Stimulated activated CD4-positive, alpha-beta T cell treated with anti-CD3 and anti-CD28 coated beads, Interleukin-4, amount 100 ng/mL, for 1 hour (primary cell): ENCODE measurements around the gene ABI3.
"Not testable (repeated sequence)": the region's sequence is repeated elsewhere in the genome, so short reads cannot be mapped to it uniquely, and the experiment has no call there.

Experiments
- DNase-seq: peaks from one replicate; pipeline ENCODE4 v3.0.0-alpha.2; 2020

Gene ABI3

GRCh38 chr17:49210158-49211029 is at the start of gene ABI3, which contains the start of gene GNGT2:
Gene ABI3, plus strand, starts transcription at chr17:49210707. Its CDS starts 18 bp downstream, at chr17:49210725.
Gene GNGT2, minus strand, starts transcription at chr17:49210574. Its CDS starts 3,152 bp downstream, at chr17:49207422.
- DNase-seq: peak; percentile 61

GRCh38 chr17:49162866-49163265 is 47.6 kb upstream of the ABI3 start:
- DNase-seq: no peak

- DNase-seq: no peak
These were observed 45.4 kb upstream of the ABI3 start for GRCh38 chr17:49165143-49165542.

GRCh38 chr17:49168706-49169105 is 41.8 kb upstream of the ABI3 start:
- no peak for DNase-seq

GRCh38 chr17:49170216-49170615 is 40.3 kb upstream of the ABI3 start:
- DNase-seq: no peak

GRCh38 chr17:49170711-49171110 is 39.8 kb upstream of the ABI3 start:
- DNase-seq: not testable (repeated sequence)

- not testable (repeated sequence) for DNase-seq
These were observed 34.5 kb upstream of the ABI3 start for GRCh38 chr17:49175978-49176377.

GRCh38 chr17:49180303-49180702 is 30.2 kb upstream of the ABI3 start:
- peak; percentile 67 for DNase-seq

- no peak for DNase-seq
These were observed 29.4 kb upstream of the ABI3 start for GRCh38 chr17:49180998-49181635.

GRCh38 chr17:49183341-49183740 is 27.2 kb upstream of the ABI3 start:
- no peak for DNase-seq

GRCh38 chr17:49183801-49184200 is 26.7 kb upstream of the ABI3 start:
- DNase-seq: no peak

- DNase-seq: not testable (repeated sequence)
These were observed 26.0 kb upstream of the ABI3 start for GRCh38 chr17:49184522-49184921.

GRCh38 chr17:49185381-49185780 is 25.1 kb upstream of the ABI3 start:
- not testable (repeated sequence) for DNase-seq

GRCh38 chr17:49187301-49187700 is 23.2 kb upstream of the ABI3 start:
- DNase-seq: no peak

GRCh38 chr17:49190932-49191331 is 19.6 kb upstream of the ABI3 start:
- no peak for DNase-seq

- DNase-seq: no peak
These were observed 19.0 kb upstream of the ABI3 start for GRCh38 chr17:49191409-49191916.

GRCh38 chr17:49191917-49192741 is 18.4 kb upstream of the ABI3 start:
- DNase-seq: peak; percentile 90

GRCh38 chr17:49193513-49194296 is 16.8 kb upstream of the ABI3 start:
- DNase-seq: peak; percentile 16

GRCh38 chr17:49194297-49194607 is 16.3 kb upstream of the ABI3 start:
- no peak for DNase-seq

GRCh38 chr17:49195751-49196150 is 14.8 kb upstream of the ABI3 start:
- DNase-seq: no peak

- no peak for DNase-seq
These were observed 14.0 kb upstream of the ABI3 start for GRCh38 chr17:49196520-49196919.

- DNase-seq: no peak
These were observed 13.0 kb upstream of the ABI3 start for GRCh38 chr17:49197346-49197998.
